D341Med (cell line): ENCODE results near the gene TESMIN.
A peak's percentile ranks its signal among the peaks of the same experiment; 100 is the strongest.

Experiments
- DNase-seq: peaks from one replicate; pipeline ENCODE4 v3.0.0; 2012; ENCODE audit warnings: low spot score

The TESMIN gene

DNA sequence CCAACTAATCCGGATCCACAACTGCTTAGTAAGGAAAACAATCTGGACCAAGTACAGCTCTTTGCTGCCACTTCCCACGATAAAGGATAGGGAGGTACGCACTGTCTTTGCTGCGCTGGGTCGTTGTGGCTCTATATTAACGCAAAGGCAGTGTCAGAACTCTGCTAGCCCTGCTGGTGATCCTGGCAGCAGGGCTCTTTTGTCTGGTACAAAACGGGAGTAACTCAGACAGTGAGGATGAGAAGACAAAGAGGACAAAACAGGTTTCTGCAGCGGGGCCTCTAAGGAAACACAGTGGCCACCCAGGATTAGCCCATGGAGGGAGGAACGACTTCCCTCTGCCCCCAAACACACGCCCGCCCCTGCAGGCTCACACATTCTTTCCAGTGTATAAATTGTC, 40.9 kb downstream of the TESMIN start:
- no peak for DNase-seq

- peak; percentile 21 for DNase-seq
These were observed 42.3 kb downstream of the TESMIN start for GRCh38 chr11:68709062-68709461.

GRCh38 chr11:68707527-68707926, 43.8 kb downstream of the TESMIN start:
- no peak for DNase-seq

- DNase-seq, result peak; percentile 46
These were observed 46.4 kb downstream of the TESMIN start for GRCh38 chr11:68704887-68705286.

- no peak for DNase-seq
These were observed 52.3 kb downstream of the TESMIN start for GRCh38 chr11:68698993-68699392.

- no peak for DNase-seq
These were observed 55.8 kb downstream of the TESMIN start for GRCh38 chr11:68695531-68695930.

DNA sequence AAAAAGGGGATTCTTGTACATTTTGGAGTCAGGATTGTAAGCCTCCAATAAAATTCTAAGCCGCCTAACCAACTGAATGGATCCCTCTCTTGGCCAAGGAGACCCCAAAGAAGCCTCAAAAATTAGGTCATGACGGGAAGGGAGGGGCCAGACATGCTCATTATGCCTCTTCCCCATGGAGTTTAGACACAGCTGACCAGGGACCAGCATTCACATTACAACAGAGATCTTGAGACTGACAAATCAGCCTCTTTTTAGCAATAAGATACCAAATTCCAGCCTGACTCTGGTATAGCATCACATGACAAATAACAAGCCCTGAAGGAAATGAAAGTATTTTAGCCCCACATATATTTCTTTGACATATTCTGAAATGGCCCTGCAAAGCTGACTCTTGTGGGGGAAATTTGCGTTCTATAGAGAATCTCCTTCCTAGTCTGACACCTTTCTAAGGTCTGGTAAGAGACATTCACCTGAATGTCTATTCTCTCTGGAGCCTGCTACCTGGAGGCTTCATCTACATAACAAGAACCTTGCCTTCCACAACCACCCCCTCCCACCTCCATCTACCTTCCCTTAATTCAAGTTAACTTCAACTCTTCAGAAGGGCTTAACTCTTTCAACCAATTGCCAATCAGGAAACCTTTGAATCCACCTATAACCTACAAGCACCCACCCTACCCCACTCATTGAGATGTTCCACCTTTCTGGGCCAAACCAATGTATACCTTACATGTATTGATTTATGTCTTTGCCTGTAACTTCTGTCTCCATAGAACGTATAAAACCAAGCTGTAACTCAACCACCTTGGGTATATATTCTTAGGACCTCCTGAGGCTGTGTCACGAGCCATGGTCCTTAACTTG, 56.7 kb downstream of the TESMIN start:
- DNase-seq, result no peak

- peak; percentile 22 for DNase-seq
These were observed 57.8 kb downstream of the TESMIN start for GRCh38 chr11:68693484-68693882.

- peak; percentile 17 for DNase-seq
These were observed 58.3 kb downstream of the TESMIN start for GRCh38 chr11:68692871-68693483.

- DNase-seq, result no peak
These were observed 59.2 kb downstream of the TESMIN start for GRCh38 chr11:68692115-68692514.

- no peak for DNase-seq
These were observed 59.9 kb downstream of the TESMIN start for GRCh38 chr11:68691402-68691784.

DNA sequence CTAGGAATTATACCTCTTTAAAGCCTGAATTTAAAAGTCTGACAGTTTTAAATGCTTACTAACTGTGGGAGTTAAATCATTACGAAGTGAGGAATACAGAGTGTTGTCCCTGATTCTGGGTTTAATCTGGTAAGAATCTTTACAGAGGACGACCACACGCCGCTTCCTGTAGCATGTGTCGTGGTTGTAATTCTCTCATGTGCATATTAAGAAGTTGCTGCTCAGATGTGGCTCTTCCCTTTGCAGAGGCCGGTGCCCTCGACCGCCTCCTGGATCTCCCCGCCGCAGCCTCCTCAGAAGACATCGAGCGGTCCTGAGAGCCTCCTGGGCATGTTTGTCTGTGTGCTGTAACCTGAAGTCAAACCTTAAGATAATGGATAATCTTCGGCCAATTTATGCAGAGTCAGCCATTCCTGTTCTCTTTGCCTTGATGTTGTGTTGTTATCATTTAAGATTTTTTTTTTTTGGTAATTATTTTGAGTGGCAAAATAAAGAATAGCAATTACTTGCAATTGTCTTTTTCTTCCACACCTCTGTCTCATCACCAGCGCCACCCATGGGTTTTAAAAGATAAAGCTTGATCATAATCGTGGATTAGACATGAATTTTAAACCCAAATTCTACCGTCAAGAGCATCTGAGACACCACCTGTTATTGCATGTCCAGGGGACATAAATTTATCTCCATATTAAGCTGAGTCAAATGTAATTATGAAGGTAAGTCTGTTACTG, 60.5 kb downstream of the TESMIN start:
- DNase-seq, result peak; percentile 36

GRCh38 chr11:68689737-68690625, 61.3 kb downstream of the TESMIN start:
- DNase-seq, result peak; percentile 7

DNA sequence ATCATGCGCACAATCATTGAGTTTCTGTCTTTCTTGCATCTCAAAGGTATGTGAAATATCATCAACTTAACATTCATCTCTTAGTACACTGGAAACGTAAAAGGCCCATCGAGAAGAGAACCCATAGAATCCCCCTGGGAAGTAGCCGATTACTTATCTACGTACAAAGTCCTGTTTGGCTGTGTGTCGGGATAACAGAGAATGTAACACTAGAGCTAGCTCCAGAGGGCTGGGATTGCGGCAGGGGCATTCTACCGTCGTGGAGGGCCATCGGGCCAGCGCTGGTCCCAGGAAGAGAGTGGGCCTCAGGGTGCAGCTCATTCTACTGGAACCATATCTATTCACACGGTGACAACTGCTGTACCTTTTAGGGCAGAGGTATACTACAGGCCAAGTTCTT, 62.4 kb downstream of the TESMIN start:
- DNase-seq, result peak; percentile 13

GRCh38 chr11:68687986-68688385, 63.3 kb downstream of the TESMIN start:
- DNase-seq, result peak; percentile 14

DNA sequence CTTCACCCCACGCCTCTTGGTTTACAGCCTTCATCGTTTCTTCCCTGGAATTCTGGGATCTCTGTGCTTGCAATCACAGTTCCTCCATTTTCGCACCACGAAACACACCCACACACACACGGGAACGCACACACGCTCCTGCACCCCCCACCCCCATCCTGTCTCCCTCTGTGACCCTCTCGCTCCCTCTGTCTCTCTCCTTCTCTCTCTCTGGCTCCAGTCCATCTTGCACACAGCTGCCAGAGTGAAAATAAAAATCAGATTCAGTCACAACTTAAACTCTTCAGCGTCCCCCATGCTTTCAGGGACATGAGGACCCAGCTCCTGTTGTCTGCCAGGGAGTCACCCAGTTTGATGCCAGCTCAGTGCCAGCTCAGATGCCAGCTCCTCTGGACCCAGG, 64.0 kb downstream of the TESMIN start:
- DNase-seq, result no peak

GRCh38 chr11:68686486-68686885, 64.8 kb downstream of the TESMIN start:
- peak; percentile 11 for DNase-seq

- DNase-seq, result peak; percentile 22
These were observed 65.5 kb downstream of the TESMIN start for GRCh38 chr11:68685656-68686380.

- peak; percentile 75 for DNase-seq
These were observed 66.6 kb downstream of the TESMIN start, which contains the start of gene GAL for GRCh38 chr11:68684385-68685356. TSS of gene GAL (plus strand) at chr11:68684544. CDS start at chr11:68684924, 380 bp downstream.
